Adrenal gland (tissue), 12 donors: ENCODE measurements around the gene EFCAB11. TPM values are rescaled to one million over a fixed set of nuclear protein-coding genes. Genes with fewer than 3 reads are reported as not detected.

ENCODE experiments used
- DNase-seq, 7 donors: peaks; one replicate each; pipeline ENCODE4 v3.0.0-alpha.2; 2019 to 2020
- H3K27ac ChIP-seq, 5 donors: fragments of 200-600 bp; sonication (generic) in 4 of 5; 1 replicate in 3 of 5; 2 replicates in 2 of 5; pipeline versions ENCODE4 v1.5.1 to v1.8.0; 2016 to 2020; ENCODE audit warnings: mild to moderate bottlenecking in 1 of 5
- H3K27me3 ChIP-seq: fragments of 200-600 bp; 2 replicates; pipeline ENCODE4 v1.8.0; 2021
- H3K36me3 ChIP-seq, 2 donors: fragments of 200-600 bp; replicated peaks in 1 of 2; 1 replicate in 1 of 2; 2 replicates in 1 of 2; pipeline versions ENCODE4 v1.5.1 to v1.8.0; 2018 to 2022
- H3K4me1 ChIP-seq, 2 donors: fragments of 200-600 bp; replicated peaks in 1 of 2; 1 replicate in 1 of 2; 2 replicates in 1 of 2; pipeline versions ENCODE4 v1.5.1 to v1.8.0; 2018 to 2021
- H3K4me3 ChIP-seq, 4 donors: fragments of 200-600 bp; sonication (generic) in 3 of 4; one replicate each; pipeline ENCODE4 v1.5.1; 2016 to 2018
- H3K9me3 ChIP-seq, 3 donors: fragments of 200-600 bp; sonication (generic) in 1 of 3; replicated peaks in 1 of 3; 1 replicate in 2 of 3; 2 replicates in 1 of 3; pipeline versions ENCODE4 v1.5.1 to v1.8.0; 2016 to 2021
- POLR2A ChIP-seq, 2 donors: fragments of 450-650 bp; IDR thresholded peaks; one replicate each; pipeline ENCODE4 v1.6.1; 2017; ENCODE audit warnings: antibody characterized with exemption in 2 of 2, mild to moderate bottlenecking in 2 of 2, moderate library complexity in 1 of 2
- WGBS, 4 donors: extraction: QIAGEN DNeasy Blood & Tissue Kit in 2 of 4; methylation state at CpG; one replicate each; pipeline versions ENCODE4 v1.1.5 to v1.1.7; 2013 to 2017; 5-methylcytosine and 5-hydroxymethylcytosine counted together
- intact Hi-C, 2 donors: fragments of 100-400 bp; cut with DNase I; formaldehyde crosslinking; loops; one replicate each; pipeline versions ENCODE4 v1.14.1 to v1.15.0; 2022 to 2023
- polyA plus RNA-seq, 3 donors: library from polyadenylated mRNA; stranded (reverse); fragments of 200-250 nt in 2 of 3; fragments of 350-450 nt in 1 of 3; fragmentation: Illumina TruSeq in 1 of 3; extraction: RNeasy Lipid Tissue Mini Kit (QIAGEN cat#74804) in 1 of 3; gene quantifications; one replicate each; pipeline ENCODE4 v1.2.3, GENCODE V29; 2013 to 2014
- total RNA-seq, 9 donors: library from RNA; depleted of rRNA in 4 of 9; stranded (reverse); fragments of >200 nt in 4 of 9; fragments of 120-200 nt in 1 of 9; fragmentation: NEBNext Ultra II Directional in 1 of 9; extraction: Animal tissue kit (Norgen Biotek cat#: 25700) in 1 of 9; gene quantifications; one replicate each; pipeline versions ENCODE4 v1.1.0 to v1.2.4, GENCODE V29; 2013 to 2023
- TF ChIP-seq, protein P1 (sequence below), 6 experiments: fragments of 450-650 bp in 4 of 6; fragments of 200-600 bp in 2 of 6; sonication (generic) in 1 of 6; IDR thresholded peaks; 1 replicate in 5 of 6; 2 replicates in 1 of 6; pipeline versions ENCODE4 v1.5.1 to v1.8.0; 2016 to 2021; ENCODE audit warnings: antibody characterized with exemption in 6 of 6, mild to moderate bottlenecking in 2 of 6, moderate library complexity in 1 of 6
- donor health status: healthy with polysubstance abuse.
- donor health status: Bipolar disorder and iron deficiency.
- donor health status: DM: yes; HTN: yes; CAD: no.
- donor health status: DM: no; HTN: no; CAD: no.
- donor health status: DM: no; HTN: no; CAD: no.
- donor health status: DM: yes; HTN: yes; CAD: no.

EFCAB11 gene
- total and polyA plus RNA-seq, 12 donors, result 4.0 to 16.9 (median 8.4) TPM

DNA sequence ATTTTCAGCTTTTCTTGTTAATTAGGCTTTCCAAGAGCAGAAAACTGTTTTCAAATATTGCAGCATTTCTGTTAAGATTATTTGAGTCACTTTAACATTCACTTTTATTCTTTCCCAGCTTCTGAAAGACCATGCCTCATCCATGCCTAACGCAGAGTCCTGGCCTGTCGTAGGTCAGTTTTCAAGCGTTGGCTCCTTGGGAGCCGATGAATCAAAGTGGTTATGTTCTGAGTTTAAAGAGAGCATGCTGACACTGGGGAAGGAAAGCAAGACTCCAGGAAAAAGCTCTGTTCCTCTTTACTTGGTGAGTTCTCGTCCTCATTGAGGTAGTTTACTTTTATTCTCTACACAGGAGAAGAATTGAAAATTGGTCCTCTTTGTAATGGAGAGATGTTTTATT is 34.3 kb upstream of the EFCAB11 start:
- DNase-seq, result no peak
- intact Hi-C loops, result no loop called here
- H3K9me3 ChIP-seq, result no peaks in the 10 kb centered on the region
- no peak overlapping the region for H3K4me3 ChIP-seq
- no peak overlapping the region for H3K27ac ChIP-seq
- H3K27me3 ChIP-seq, result no peaks in the 10 kb centered on the region
- H3K4me1 ChIP-seq, result no peaks in the 10 kb centered on the region
- TF ChIP-seq, protein P1, sequence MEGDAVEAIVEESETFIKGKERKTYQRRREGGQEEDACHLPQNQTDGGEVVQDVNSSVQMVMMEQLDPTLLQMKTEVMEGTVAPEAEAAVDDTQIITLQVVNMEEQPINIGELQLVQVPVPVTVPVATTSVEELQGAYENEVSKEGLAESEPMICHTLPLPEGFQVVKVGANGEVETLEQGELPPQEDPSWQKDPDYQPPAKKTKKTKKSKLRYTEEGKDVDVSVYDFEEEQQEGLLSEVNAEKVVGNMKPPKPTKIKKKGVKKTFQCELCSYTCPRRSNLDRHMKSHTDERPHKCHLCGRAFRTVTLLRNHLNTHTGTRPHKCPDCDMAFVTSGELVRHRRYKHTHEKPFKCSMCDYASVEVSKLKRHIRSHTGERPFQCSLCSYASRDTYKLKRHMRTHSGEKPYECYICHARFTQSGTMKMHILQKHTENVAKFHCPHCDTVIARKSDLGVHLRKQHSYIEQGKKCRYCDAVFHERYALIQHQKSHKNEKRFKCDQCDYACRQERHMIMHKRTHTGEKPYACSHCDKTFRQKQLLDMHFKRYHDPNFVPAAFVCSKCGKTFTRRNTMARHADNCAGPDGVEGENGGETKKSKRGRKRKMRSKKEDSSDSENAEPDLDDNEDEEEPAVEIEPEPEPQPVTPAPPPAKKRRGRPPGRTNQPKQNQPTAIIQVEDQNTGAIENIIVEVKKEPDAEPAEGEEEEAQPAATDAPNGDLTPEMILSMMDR (IDR thresholded peaks at IDR 0.05), result no peak
- no peak for TF ChIP-seq POLR2A (IDR thresholded peaks at IDR 0.05)
- 95 to 97% (median 96%) methylated on average over 5 of the region's 5 CpGs for WGBS, 4 donors
- peaks cover 0 to 8% of the 10 kb centered on the region in 2 donors for H3K36me3 ChIP-seq

DNA sequence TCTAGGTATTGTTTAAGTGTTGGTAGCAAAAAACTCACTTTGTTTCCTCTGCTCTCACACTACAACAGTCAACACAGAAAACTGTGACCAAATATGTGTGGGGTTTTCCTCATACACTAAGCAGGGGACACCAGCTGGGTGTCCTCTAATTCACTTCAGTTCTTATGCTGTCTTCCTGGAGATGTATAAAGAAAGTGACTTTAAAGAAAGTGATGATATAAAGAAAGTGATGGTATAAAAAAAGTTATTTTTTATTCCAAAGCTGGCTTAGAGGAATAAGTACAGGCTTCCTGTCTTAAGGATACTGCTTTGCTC is 32.6 kb upstream of the EFCAB11 start:
- Histone ChIP-seq H3K36me3 (peaks cover 0 to 13% of the 10 kb centered on the region in 2 donors), H3K27ac (no peak overlapping the region), H3K4me1 (no peaks in the 10 kb centered on the region), H3K27me3 (no peaks in the 10 kb centered on the region), H3K9me3 (no peaks in the 10 kb centered on the region), H3K4me3 (no peak overlapping the region)
- DNase-seq, result no peak
- intact Hi-C loops, result no loop called here
- TF ChIP-seq, protein P1 (IDR thresholded peaks at IDR 0.05), result no peak
- no peak for TF ChIP-seq POLR2A (IDR thresholded peaks at IDR 0.05)

GRCh38 chr14:89986462-89987160 is 32.1 kb upstream of the EFCAB11 start:
- TF ChIP-seq, protein P1 (IDR thresholded peaks at IDR 0.05), result no peak
- no peak for TF ChIP-seq POLR2A (IDR thresholded peaks at IDR 0.05)
- Histone ChIP-seq H3K9me3 (no peaks in the 10 kb centered on the region), H3K27me3 (no peaks in the 10 kb centered on the region), H3K4me1 (no peaks in the 10 kb centered on the region), H3K36me3 (peaks cover 0 to 15% of the 10 kb centered on the region in 2 donors), H3K4me3 (no peak overlapping the region), H3K27ac (no peak overlapping the region)
- intact Hi-C loops, result no loop called here
- 87 to 94% (median 91%) methylated on average over 5 of the region's 5 CpGs for WGBS, 4 donors
- DNase-seq, result no peak

DNA sequence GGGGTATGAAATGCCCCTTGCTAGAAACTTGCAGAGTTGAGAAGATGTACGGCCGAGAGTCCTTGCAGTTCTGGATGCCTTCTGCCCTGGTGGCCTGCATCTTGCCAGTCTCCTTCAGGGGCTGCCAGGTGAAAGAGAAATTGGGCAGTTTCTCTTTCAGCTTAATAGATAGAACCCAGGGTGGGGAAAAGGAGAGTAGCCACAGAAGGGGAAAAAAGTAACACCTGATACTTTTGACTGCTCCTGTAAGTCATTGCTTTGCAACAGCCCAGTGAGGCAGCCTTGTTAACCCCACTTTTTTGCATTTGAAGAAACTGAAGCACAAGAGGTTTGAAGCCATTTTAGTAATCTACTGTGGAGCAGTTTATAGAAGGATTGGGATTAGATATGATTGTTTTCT is 28.8 kb upstream of the EFCAB11 start:
- H3K9me3 ChIP-seq, result no peaks in the 10 kb centered on the region
- H3K4me3 ChIP-seq, result no peak overlapping the region
- WGBS, 4 donors, result 93 to 100% (median 93%) methylated on average over 2 of the region's 2 CpGs
- H3K36me3 ChIP-seq, result peaks cover 0 to 28% of the 10 kb centered on the region in 2 donors
- H3K27me3 ChIP-seq, result no peaks in the 10 kb centered on the region
- H3K27ac ChIP-seq, result no peak overlapping the region
- no peak for TF ChIP-seq POLR2A (IDR thresholded peaks at IDR 0.05)
- TF ChIP-seq, protein P1 (IDR thresholded peaks at IDR 0.05), result no peak
- H3K4me1 ChIP-seq, result no peaks in the 10 kb centered on the region
- no peak for DNase-seq
- intact Hi-C loops, result no loop called here
